HG03460 (cell line): Measurements from ENCODE around the gene GSE1.
"Not testable (repeated sequence)": the region's sequence is repeated elsewhere in the genome, so short reads cannot be mapped to it uniquely, and the experiment has no call there.

ENCODE experiments used
- ATAC-seq: cut with Tn5 transposase; IDR thresholded peaks from one replicate; pipeline ENCODE4 v1.9.1; 2021; ENCODE audit not compliant: unreplicated experiment

The GSE1 gene

DNA sequence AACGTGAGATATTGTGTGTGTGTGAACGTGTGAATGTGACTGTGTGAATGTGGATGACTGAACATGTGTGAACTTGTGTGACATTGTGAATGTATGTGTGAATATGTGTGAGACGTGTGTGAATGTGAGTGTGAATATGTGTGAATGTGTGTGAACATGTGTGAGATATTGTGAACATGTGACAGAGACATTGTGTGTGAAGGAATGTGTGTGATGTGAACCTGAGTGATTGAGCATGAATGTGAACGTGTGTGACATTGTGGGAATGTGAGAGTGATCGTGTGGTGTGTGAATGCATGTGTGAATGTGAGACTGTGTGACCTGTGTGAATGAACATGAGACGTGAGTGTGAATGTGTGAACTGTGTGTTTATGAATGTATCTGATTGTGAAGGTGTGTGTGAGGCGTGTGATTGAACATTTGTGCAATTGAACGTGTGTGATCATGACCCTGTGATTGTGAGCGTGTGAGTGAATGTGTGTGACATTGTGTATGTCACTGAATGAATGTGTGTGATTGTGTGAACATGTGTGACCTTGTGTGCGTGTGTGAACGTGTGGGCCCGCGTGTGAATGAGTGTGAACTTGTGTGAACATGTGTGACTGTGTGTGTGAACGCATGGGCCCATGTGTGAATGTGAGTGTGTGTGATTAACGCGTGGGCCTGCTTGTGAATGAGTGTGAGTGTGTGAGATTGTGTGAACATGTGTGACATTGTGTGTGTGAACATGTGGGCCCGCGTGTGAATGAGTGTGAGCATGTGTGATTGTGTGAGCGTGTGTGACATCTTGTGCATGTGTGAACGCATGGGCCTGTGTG lies 23.2 kb upstream of the GSE1 start:
- ATAC-seq = no peak

DNA sequence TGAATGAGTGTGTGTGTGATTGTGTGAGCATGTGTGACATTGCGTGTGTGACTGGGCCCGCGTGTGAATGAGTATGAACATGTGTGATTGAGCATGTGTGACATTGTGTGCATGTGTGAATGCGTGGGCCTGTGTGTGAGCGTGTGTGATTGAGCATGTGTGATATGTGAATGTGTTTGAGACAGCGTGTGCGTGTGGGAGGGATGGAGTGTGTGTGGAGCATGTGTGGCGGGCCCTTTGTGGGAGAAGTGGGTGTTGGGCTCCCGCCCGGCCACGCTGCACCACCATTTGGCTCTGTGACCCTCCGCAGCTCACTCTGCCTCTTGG lies 22.7 kb upstream of the GSE1 start:
- no peak for ATAC-seq

DNA sequence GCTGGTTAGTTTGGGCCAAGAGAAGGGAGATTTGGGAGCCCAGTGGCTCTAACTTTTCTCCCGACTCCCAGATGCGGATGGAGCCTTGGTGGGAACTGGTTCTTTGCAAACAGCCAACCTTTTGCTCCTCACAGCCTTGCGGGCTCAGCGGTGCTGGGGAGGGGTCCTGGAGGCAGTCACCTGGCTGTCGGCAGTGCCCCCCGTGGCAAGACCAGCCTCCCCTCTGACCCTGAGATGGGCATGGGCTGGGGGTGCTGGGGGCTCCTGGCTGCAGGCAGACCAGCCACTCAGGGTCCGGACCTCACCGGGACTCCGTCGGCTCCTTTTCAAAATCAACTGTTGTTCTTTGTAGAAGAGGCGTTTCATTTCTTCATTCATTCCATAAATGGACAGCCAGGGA lies 21.7 kb upstream of the GSE1 start:
- no peak for ATAC-seq

DNA sequence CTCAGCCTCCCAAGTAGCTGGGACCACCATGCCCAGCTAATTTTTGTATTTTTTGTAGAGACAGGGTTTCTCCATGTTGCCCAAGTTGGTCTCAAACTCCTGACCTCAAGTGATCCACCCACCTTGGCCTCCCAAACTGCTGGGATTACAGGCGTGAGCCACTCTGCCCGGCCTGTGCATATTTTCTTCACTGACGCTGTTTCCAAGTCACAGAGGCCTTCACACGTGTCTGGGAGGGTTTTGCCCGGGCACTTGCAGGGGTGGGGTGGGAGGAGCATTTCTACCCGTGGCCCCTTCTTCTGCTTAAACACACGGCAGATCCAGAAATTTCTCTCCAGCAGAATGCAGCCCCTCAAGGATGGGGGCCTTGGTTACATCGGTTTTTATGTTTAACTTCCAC lies 20.8 kb upstream of the GSE1 start:
- not testable (repeated sequence) for ATAC-seq

DNA sequence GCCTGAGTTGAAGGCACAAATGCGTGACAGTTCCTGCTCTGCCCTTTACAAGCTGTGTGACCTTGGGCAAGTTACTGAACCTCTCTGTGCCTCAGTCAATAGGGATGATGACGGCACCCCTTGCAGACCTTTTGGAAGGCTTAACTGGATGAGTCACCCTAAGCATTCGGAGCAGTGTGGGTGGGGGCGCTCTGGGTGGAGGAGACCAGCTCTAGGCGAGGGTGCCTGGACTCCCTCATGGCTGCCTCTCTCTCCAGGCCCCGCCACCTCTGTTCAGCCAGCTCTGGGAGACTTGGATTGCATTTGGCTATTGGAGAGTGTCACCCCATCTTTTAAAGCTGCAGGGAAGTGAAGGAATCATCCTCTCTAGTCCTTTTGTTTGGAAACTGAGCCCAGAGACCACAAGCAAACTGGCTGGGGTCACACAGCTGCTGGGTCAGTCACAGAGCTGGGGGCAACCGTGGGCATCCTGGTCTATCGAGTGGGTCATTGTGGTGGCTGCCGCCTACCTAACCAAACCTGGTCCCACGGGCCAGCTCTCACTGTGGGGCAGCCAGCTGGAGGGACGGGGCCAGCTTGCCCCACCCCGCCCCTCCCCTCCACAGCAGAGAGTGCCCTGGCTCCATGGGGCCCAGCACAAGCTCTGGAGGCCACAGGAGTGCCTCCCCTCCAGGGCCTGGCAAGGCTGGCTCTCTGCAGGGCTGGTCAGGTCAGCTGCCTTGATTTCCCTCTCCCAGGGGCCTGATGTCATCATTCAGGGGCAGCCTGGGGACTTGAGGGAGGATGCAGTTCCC lies 20.2 kb upstream of the GSE1 start:
- no peak for ATAC-seq

DNA sequence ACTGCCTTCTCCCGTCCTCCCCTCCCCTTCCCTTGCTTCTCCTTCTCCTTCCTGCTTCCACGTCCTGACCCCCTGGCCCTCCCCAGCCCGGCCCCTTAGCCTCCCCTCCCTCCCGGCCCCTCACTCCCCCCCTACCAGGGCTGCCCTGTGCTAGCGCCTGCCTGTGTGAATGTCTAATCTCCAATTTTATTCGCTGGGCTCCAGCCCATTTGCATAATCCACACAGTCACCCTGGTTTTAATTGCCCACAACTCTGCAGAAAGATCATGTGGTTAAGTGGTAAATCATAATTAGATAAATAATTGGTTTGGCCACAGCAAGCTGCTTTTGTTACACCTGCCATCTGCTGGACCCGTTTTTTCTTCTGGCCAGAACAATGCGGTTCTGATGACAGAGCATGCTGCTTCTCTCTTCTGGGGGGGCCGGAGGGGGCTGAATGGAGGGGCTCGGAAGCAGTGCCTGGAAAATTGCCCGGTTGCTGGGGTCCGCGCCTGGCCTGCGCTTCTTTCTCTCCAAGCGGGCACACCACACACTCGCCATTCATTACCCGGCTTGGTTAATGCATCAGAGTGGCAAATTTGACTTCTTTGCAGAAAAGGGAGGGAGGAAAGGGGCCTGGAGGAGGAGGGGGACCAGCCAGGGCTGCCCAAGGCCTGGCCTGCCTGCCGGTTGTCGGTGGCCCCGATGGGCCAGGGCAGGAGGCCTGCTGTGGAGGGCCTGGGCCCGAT lies 19.5 kb upstream of the GSE1 start:
- no peak for ATAC-seq

DNA sequence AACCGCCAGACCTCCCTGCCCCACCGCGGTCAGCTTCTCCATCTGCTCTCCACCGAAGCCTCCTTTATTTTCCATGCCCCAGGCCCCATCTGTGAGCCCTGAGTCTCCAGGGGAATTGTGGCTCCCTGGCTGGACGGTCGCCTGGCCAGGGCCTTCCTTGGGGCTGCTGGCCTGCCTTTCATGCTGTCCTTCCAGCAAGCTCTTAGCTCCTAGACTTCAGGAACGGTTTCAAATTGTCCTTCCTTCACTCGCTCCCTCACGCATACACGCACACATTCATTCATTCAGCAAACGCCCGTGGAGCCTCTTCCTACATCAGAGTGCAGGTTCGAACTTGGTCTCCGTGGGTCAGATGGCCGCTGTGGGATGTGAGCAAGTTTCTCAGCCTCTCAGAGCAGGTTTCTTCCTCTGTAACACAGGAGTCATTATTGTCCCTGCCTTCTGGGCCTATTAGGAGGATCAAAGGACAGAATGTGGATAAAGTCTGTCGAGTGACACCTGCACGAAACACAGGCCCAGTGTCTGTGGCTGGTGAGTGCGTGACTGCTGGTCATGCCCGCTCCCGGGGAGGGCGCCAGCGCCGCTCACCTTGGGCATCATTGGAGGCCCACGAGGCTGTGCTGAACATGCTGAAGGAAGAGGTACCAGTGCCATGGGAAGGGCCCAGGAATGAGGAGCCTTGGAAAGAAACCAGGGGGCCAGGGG lies 18.7 kb upstream of the GSE1 start:
- ATAC-seq = no peak

DNA sequence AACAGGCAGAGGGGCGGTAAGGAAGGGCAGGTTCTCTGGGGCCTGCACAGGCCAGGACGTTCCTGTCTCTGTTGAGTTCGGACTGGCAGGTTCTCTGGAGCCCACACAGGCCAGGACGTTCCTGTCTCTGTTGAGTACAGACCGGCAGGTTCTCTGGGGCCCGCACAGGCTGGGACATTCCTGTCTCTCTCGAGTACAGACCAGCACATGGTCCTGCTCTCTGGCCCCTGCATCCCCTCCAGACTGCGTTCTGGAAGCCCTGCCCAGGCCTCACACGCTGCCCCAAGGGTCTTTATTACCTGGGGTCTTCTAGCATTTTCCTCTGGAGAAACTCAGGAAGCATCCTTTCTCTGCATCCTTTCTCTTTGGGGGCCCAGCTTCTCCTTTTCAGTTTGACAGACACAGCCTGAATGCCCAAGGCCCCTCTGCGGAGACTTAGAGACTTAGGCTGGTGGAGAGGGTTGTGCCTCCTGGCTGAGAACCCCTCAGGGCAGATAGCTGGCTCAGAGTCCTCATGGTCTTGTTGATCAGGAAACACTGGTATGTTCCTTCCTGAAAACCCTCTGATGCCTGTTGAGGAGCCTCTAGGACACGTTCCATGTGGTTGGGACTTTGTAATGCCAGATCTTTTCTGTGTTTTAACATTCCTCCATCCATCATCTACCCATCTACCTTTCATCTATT lies 18.0 kb upstream of the GSE1 start:
- no peak for ATAC-seq

DNA sequence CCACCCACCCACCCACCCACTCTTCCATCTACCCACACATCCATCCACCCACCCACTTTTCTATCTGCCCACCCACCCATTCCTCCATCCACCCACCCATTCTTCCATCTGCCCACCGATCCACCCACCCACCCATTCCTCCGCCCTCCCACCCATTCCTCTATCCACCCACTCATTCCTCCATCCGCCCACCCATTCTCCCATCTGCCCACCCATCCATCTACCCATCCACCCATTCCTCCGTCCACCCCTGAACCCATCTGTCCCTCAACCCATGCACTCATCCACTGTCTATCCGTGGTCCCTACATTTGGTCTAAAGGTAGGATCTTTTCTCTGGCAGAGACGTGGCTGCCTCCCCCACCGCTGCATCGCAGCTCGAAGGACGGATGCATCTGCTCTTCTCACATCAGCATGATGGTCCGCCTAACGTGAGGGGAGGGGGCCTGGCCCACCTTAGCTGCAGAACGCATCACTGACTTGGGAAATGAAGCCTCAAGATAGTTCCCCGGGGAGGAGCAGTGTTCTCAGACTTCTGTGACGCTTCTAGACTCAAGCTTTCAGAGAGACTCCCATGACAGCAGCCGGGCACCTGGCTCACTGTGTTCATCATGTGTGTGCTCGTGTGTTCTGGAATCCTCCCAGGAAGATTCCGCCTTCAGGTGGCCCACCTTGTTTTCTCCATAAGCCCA lies 17.2 kb upstream of the GSE1 start:
- no peak for ATAC-seq

DNA sequence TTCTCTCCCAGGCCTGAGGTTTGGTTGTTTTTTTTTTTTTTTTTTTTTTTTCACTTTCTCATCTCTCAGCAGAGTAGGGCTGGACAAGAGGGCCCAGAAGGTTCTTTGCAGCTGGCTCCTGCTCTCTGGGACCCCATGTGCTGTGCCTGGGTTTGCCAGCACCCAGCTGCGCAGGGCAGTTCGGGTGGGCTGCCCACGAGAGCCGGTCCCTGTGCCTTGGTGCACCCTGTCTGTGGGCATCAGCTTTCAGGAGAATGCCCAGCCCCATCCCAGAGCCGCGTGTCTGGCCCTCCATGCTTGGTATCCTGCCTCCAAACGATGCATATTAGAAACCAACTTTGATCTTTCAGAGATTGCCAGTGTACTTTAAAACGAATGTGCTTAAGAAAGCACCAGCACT lies 15.0 kb upstream of the GSE1 start:
- no peak for ATAC-seq

DNA sequence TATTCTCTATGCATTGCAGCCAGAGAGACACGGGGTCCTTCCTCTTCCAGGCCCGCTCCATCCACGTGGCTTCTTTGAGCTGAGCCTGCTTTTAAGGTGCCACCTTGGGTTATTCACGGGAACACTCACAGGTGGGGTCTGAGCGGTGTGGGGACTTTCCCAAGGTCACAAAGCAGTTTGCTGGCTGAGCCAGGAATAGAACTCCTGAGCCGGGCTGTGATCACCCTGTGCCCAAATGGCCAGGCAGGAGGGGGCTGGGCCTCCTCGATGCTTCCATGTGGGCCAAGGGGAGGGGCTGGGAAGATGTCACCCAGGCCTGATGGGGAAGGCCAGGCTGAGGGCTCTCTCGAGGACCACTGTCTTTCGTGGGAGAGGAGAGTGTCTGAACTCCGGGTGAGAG lies 13.0 kb upstream of the GSE1 start:
- no peak for ATAC-seq

DNA sequence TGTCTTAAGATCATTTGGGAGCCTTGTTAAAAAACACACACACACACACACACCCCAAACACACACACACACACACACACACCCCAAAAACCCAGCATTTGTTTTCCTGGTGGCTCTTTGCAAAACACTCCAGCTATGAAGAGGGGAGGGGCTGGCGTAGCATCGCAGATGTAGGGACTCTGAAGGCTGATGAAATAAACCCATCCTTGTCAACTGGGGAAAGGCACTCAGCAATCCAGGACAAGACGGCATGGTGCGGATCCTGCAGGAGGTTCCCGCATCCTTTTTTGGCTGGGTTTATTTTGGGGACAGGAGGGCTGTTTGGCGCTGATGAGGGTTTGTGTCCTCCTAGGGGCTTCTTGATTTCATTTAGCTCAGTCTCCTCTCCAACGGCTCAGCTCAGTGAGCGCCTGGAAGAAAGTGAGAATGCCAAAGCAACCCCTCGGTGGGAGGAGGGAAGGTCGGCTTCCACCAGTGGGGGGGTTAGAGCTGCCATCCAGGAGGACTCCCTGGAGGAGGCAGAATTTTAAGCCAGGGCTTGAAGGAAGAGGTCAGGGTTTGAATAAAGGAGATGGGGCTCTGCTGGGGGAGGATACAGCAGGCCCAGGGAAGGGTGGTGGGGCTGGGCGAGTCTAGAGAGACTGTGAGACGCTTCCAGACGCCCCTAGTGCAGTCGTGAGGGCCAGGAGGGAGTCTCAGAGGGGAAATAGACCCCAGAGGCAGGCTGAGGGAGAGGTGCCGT lies 12.4 kb upstream of the GSE1 start:
- no peak for ATAC-seq

DNA sequence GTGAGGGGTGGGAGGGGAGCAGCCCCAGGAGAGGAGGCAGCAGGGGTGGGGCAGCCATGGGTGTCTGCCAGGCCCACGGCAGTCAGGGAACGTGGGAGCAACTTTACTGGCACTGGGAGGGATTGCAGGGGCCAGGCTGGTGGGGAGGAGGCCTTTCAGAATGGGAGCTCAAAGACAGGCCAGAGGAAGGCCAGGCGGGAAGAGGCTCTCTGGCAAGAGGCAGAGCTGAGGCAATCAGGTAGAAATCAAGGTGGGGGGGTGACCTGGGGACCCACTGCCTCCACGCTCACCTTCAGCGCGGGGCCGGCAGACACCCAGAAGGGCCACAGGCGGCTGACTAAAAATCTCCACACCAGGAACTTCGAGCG lies 11.9 kb upstream of the GSE1 start:
- ATAC-seq = no peak

DNA sequence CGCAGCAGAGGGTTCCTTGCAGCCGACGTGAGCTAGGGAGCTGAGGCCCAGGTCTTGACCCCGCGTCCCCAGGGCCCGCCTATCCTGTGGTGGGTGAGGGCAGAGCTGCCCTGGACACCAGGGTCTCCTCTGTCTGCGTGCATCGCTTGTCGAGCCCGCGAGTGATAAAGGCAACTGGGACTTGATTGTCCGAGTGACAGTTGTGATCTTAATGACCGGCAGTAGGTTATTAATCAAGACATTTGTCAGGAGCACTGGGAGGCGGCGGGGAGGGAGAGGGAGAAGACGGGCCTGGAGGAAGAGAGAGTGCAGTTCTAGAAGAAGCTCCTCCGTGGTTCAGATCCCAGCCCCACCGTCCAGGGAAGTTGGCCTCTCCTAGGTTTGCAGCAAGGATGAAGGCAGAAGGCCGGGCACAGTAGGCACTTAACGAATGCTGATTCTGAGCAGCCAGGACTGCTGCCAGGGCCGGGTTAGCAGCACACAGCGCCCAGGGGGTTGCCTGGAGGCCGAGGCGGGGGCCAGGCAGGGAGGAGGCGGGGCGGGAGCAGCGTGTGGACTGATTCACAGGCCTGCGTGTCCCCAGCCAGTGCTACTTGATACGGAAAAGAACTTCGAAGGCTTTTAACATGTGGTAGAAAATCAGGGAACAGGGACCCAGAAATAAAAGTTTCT lies 11.3 kb upstream of the GSE1 start:
- ATAC-seq = no peak

DNA sequence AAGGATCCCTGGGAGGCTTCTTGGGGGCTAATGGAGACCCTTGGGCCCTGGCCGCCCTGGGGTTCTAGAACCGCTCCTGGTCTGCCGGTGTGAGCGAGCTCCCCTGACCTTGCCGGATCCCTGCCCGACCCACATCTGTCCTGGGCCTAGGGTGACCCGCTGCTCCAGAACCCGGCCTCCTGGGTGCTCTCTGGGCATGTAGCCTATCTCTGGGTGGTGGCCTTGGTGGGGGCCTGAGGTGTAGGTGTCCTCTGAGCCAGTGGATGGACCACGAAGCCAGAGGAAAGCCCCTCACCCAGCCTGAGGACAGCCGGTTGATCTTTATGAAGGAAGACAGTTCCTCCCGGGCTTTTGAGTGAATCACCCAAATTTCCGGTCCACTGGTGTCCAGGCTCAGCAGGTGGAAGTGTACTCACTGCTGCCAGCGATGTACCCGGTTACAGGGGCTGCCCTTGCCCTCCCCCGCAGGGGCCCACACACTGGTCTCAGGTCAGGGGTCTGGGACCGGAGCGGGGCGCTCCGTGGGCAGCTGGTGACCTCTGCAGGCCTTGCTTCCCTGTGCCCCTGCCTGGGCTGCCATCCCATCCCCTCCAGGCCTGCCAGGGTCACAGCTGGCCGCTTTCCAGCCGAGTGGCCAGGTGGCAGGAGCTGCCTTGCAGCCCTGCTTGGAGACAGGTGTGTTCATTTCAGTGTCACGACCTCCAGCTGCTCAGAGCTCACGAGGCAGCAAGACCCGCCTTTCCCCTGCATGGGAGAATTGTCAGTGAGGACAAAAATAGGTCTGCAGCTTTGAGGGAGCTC lies 10.5 kb upstream of the GSE1 start:
- ATAC-seq = no peak

DNA sequence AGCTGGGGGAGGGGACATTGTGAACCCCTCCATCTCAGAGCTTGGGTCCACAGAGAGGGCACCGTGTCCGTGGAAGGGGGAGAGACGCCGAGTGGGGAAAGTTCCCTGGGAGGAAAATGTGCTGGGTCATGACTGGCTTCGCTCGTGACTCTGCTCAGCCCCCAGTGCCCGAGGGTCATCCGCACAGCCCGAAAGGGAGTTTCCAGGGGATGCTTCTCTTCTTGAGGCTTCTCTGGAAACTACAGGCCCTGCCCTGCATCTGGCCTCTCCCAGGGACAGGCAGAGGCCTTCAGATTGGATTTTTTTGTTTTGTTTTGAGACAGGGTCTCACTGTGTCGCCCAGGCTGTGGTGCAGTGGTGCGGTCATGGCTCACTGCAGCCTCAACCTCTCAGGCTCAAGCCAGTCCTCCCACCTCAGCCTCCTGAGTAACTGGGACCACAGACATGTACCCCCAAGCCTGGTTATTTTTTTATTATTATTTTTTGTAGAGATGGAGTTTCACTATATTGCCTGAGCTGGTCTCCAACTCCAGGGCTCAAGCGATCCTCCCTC lies 9.8 kb upstream of the GSE1 start:
- ATAC-seq = no peak

DNA sequence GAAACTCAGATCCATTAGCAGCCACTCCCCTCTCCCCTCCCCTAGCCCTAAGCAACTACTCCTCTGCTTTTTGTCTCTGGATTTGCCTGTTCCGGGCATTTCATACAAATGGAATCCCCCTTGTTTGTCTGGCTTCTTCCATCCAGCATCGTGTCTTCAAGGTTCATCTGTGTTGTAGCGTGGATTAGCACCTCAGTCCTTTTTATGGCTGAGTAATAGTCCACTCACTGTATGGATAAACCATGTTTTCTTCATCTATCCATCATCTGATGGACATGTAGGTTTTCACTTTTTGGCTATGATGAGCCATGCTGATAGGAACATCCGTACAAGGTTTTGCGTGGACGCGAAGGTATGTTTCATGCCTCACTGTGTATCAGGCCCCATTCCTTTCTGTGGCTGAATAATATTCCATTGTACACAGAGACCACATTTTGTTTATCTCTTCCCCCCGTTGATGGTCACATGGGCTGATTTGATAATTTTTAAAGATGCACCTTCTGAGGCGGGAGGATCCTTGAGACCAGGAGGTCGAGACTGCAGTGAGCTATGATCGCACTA lies 8.9 kb upstream of the GSE1 start:
- ATAC-seq = no peak
